Measurements from ENCODE around the gene TNN.
"Not testable (repeated sequence)": the region's sequence is repeated elsewhere in the genome, so short reads cannot be mapped to it uniquely, and the experiment has no call there.

TNN gene

GRCh38 chr1:175067362-175068106, at the start of gene TNN:
TNN (plus strand) TSS chr1:175067833; CDS start chr1:175077419, 9,586 bp downstream.
- no peak for DNase-seq (ENCODE audit: low read depth, low spot score)

GRCh38 chr1:175019524-175019923, 48.1 kb upstream of the TNN start:
- DNase-seq (ENCODE audit: low read depth, low spot score), result no peak

- DNase-seq (ENCODE audit: low read depth, low spot score), result peak; percentile 93
Measured at GRCh38 chr1:175023043-175023921, 44.4 kb upstream of the TNN start, which contains the start of gene MRPS14. MRPS14 (minus strand) TSS chr1:175023425; CDS start chr1:175023408, 17 bp downstream.

- not testable (repeated sequence) for DNase-seq (ENCODE audit: low read depth, low spot score)
Measured at GRCh38 chr1:175023922-175024242, 43.8 kb upstream of the TNN start.

- no peak for DNase-seq (ENCODE audit: low read depth, low spot score)
Measured at GRCh38 chr1:175024773-175025172, 42.9 kb upstream of the TNN start.

- no peak for DNase-seq (ENCODE audit: low read depth, low spot score)
Measured at GRCh38 chr1:175033953-175034352, 33.7 kb upstream of the TNN start.

GRCh38 chr1:175034775-175035174, 32.9 kb upstream of the TNN start:
- DNase-seq (ENCODE audit: low read depth, low spot score), result no peak

GRCh38 chr1:175035865-175036264, 31.8 kb upstream of the TNN start:
- DNase-seq (ENCODE audit: low read depth, low spot score), result no peak

- DNase-seq (ENCODE audit: low read depth, low spot score), result no peak
Measured at GRCh38 chr1:175036476-175036875, 31.2 kb upstream of the TNN start.

GRCh38 chr1:175037416-175037815, 30.2 kb upstream of the TNN start:
- no peak for DNase-seq (ENCODE audit: low read depth, low spot score)

GRCh38 chr1:175040324-175040879, 27.2 kb upstream of the TNN start:
- no peak for DNase-seq (ENCODE audit: low read depth, low spot score)

- no peak for DNase-seq (ENCODE audit: low read depth, low spot score)
Measured at GRCh38 chr1:175042650-175043049, 25.0 kb upstream of the TNN start.

GRCh38 chr1:175043824-175044223, 23.8 kb upstream of the TNN start:
- no peak for DNase-seq (ENCODE audit: low read depth, low spot score)

GRCh38 chr1:175044591-175044990, 23.0 kb upstream of the TNN start:
- DNase-seq (ENCODE audit: low read depth, low spot score), result not testable (repeated sequence)

- no peak for DNase-seq (ENCODE audit: low read depth, low spot score)
Measured at GRCh38 chr1:175045097-175045496, 22.5 kb upstream of the TNN start.

- DNase-seq (ENCODE audit: low read depth, low spot score), result no peak
Measured at GRCh38 chr1:175045519-175045918, 22.1 kb upstream of the TNN start.

- DNase-seq (ENCODE audit: low read depth, low spot score), result no peak
Measured at GRCh38 chr1:175050992-175051391, 16.6 kb upstream of the TNN start.

GRCh38 chr1:175054736-175055135, 12.9 kb upstream of the TNN start:
- no peak for DNase-seq (ENCODE audit: low read depth, low spot score)

GRCh38 chr1:175062339-175062738, 5.3 kb upstream of the TNN start:
- no peak for DNase-seq (ENCODE audit: low read depth, low spot score)

GRCh38 chr1:175062858-175063257, 4.8 kb upstream of the TNN start:
- no peak for DNase-seq (ENCODE audit: low read depth, low spot score)

GRCh38 chr1:175070818-175071217, 3.2 kb downstream of the TNN start:
- DNase-seq (ENCODE audit: low read depth, low spot score), result no peak

- DNase-seq (ENCODE audit: low read depth, low spot score), result no peak
Measured at GRCh38 chr1:175071276-175071943, 3.8 kb downstream of the TNN start.
